Activated naive CD8-positive, alpha-beta T cell treated with anti-CD3 and anti-CD28 coated beads, Interleukin-2, amount 50 U/mL, for 16 hours (primary cell): ENCODE measurements around the gene MTSS2.

ENCODE experiments used
- DNase-seq: peaks from one replicate; pipeline ENCODE4 v3.0.0-alpha.2; 2020; ENCODE audit warnings: low read depth, low spot score

MTSS2 gene

GRCh38 chr16:70687102-70687511 is 1.3 kb upstream of the MTSS2 start:
- DNase-seq, result no peak

DNA sequence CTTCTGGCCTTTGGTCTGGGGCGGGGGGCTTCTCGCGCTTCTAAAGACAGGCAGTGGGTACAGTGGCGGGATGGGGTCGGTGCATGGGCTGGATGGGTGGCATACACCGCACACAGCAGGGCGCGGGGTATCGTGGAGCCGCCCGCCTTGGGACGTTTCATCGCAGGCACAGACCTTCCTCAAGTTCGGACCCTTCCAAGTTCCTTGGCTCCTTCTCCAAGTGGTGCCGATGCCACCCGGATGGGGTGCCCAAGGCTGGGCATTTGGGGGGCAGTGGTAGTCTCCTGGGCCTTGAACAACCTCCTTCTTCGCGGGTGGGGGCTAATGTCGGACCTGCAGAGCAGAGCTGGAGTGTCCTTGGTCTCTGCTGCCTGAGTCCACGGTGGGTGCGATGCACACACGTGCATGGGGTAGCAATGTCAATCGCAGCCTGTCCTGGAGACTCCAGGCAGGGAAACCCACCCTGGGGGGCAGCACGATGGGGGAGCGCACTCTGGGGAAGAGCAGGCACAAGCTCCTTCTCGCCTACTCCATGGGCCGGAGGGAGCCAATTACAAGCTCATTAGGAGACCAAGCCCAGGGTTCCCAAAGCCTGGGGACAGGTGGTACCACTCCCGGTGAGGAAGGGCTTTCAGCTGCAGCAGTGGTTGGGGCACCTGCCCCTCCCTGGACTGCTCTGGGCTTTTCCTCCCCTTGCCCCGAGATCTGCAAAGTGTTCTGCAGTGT is 686 bp upstream of the MTSS2 start:
- DNase-seq, result no peak

DNA sequence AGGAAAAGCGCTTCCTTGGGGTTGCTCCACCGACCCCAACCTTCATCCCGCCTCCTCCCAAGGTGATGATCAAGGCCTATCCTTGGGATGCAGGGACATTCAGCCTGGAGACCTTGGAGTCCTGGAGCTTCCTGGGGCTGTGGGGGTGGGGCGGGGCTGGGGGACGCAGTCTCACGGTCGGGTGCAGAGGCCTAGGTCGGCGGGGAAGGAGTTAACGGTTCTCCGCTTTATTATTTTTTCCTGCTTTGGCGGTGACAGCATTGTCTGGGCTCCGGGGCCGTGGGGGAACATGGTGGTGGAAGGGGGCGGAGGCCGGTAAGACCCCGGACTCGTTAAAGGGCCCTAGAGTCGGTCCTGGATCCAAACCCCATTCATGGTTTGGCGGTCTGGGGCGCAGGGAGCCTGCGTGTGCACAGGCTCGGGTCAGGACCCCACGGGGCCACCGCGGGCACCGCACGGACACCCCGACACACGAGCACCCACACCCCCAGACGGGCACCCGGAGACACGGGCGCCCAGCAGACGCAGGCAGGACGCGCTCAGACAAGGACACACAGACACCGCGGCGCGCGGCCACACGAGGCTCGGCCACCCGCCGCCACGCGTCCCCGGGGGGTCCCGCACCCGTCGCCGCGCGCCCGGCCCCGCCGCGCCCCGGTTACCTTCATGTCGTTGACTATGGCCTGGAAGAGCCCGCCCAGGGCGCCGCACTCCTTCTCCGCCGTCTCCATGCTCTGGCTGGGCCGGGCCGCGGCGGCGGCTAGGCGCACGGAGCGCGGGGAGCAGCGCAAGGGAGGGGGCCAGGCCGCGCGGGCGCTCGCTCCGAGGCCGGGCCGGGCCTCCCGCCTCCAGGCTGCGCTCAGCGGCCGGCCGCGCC is 554 bp downstream of the MTSS2 start:
- DNase-seq, result no peak

GRCh38 chr16:70684146-70685060 is 1.4 kb downstream of the MTSS2 start:
- no peak for DNase-seq

DNA sequence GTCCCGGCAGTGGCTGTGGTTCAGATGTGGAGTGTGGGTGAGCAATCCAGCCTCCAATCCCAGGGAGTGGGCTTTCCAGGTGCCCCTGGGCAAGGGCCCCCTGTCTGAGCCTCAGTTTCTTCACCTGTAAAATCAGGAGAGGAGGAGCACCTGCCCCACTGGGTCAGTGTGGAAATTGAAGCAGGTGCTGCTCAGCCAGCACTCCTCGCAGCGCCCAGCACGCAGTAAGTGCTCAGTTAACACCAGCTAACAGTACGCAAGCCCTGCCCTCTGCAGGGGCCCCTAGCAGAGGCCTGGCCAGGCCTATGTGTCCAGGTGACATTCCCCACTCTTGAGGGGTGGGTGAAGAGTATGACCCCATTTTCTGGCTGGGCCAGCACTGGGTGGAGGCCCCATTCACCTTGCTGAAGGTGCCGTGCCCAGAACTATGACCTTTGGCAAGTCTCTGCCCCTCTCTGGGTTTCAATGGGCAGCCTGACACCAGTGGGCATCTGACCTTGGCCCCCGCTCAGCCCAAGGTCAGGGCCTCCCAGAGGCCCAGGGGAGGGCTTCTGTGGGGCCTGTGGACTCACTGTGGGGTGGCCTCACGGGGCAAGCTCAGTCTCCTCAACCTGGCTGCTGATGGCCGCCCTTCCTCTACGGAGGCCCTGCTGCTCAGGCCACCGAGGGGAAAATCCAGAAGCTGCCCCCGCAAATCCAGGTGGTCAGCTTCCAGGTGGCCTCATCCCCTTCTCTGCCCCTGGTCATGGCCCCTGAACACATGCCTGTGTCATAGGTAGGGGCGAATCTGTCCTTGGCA is 2.5 kb downstream of the MTSS2 start:
- DNase-seq, result no peak

- no peak for DNase-seq
Observed at GRCh38 chr16:70682239-70683145, 3.4 kb downstream of the MTSS2 start.

GRCh38 chr16:70681382-70682238 is 4.2 kb downstream of the MTSS2 start:
- no peak for DNase-seq

DNA sequence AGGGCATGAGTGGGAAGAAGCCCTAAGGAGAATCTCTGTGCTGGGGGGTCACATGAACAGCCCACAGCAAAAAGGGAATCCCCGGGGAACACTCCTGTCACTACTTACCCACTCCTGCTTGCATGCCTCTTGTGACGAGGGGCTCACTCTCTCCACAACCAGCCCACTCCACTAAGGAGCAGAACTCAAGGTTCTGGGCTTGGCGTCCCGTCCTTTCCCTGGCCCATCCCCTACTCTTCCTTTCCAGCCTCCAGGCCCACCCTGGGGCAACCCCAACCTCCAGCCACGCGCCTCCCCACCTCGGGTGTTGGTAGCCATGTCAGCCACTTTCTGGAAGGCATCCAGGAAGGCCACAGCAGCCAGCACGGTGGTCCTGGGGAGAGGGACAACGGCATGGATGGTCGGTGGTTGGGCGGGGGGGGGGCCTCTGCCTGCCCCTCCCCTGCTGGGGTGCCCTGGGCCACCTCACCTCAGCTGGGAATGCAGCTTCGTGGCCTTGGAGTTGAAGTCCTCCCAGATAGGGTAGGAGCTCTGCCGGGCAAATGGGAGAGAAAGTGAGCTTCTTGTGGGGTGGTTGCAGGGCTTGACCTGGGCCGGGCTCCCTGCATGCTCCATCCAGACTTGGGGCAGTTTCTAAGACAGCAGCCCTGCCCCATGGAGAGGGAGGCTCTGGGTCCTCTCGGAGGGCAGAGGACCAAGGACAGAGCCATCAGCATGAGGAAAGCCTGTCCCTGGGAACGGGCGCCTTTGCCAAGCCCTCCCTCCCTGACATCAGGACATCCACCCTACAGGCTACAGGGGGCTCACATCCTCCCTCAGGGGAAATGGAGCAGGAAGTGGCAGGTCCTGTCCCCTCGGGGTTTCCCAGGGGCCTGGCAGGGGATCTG is 5.1 kb downstream of the MTSS2 start:
- DNase-seq, result no peak

- no peak for DNase-seq
Observed at GRCh38 chr16:70679671-70680494, 6.0 kb downstream of the MTSS2 start.

GRCh38 chr16:70678898-70679670 is 6.8 kb downstream of the MTSS2 start:
- DNase-seq, result no peak

DNA sequence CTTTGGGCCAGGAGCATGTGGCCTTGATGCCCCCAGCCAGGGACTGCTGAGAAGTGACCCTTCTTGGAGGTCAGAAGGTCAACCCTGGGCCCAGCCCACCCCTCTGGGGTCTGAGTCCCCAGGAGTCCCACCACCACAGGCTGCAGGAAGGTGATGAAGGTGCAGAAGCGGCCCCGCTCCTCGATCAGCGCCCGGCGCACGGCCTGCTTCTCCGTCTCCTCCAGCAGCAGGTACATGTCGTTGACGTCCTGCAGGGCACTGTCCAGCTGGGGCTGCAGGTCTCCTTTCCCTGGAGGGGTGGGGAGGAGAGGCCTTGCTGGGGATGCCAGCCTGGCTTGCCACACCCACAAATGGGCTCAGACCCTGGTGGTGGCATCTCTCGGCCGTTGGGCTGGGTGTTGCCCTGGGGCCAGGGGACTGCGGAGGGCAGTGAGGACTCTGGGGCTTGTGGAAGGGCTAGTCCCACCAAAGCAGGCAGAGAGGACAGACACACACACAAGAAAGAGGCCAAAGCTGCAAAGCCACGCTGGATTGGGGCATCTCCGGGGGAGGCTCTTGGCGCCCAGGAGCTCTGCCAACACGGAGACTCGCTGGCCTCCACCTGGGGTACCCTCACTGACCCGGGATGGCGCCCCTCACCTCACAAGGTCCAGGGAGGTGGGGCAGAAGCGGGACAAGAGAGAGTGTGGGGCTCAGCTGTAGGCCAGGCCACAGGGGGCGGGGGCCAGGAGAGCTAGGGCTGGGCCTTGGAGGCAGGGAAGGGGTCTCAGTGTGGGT is 7.5 kb downstream of the MTSS2 start:
- DNase-seq, result no peak

DNA sequence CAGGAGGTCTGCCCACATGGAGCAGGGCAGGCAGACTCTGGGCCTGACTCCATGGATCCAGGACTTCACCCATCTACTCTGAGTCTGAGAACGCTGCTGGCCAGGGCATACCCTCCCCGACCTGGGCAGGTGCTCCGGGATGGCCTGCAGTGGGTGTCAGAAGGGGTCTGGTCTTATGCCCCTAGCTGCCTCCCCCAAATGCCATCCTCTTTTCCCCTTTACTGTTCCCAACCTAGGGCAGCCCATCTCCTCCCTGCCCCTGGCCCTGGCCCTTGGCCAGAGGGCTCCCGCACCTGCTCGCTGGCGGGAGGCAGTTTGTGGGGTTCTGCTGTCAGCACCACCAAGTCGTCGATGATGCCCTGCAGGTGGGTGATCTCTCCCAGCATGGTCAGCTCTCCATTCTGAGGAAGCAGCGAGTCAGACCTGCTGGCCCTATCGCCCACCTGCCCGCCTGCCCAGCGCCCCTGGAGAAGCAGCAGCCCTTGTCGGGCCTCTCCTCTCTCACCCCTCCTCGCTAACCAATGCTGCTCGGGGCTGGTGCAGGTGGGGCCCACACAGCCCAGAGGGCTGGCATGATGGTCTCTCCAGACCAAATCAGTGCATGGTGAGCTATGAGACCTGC is 8.2 kb downstream of the MTSS2 start:
- DNase-seq, result no peak

- no peak for DNase-seq
Observed at GRCh38 chr16:70676675-70677498, 9.0 kb downstream of the MTSS2 start.

GRCh38 chr16:70675851-70676513 is 9.9 kb downstream of the MTSS2 start:
- no peak for DNase-seq
